Upper lobe of left lung (tissue), 6 donors: ENCODE results near the gene TMEM52. TPM values are rescaled to one million over a fixed set of nuclear protein-coding genes. Genes with fewer than 3 reads are reported as not detected.
A peak's percentile ranks its signal among the peaks of the same experiment; 100 is the strongest.
"Not testable (repeated sequence)": the region's sequence is repeated elsewhere in the genome, so short reads cannot be mapped to it uniquely, and the experiment has no call there.

Source experiments
- ATAC-seq, 2 donors: fragments of 200-7000 bp; cut with Tn5 transposase; one replicate each; pipeline ENCODE4 v1.9.1; 2022; ENCODE audit warnings: mild to moderate bottlenecking in 2 of 2, moderate library complexity in 2 of 2; ENCODE audit not compliant: low FRiP score in 2 of 2
- DNase-seq, 2 donors: peaks; one replicate each; pipeline ENCODE4 v3.0.0-alpha.2; 2019 to 2020
- H3K27ac ChIP-seq, 4 donors: fragments of 200-600 bp; sonication (generic); one replicate each; pipeline ENCODE4 v1.5.1; 2016 to 2019
- H3K27me3 ChIP-seq, 4 donors: fragments of 200-600 bp; sonication (generic); one replicate each; pipeline ENCODE4 v1.5.1; 2017 to 2019
- H3K36me3 ChIP-seq, 4 donors: fragments of 200-600 bp; sonication (generic); one replicate each; pipeline ENCODE4 v1.5.1; 2016 to 2019
- H3K4me1 ChIP-seq, 4 donors: fragments of 200-600 bp; sonication (generic); one replicate each; pipeline ENCODE4 v1.5.1; 2018 to 2019
- H3K4me3 ChIP-seq, 4 donors: fragments of 200-600 bp; sonication (generic); one replicate each; pipeline ENCODE4 v1.5.1; 2017 to 2019; ENCODE audit warnings: mild to moderate bottlenecking in 2 of 4, moderate library complexity in 1 of 4
- H3K9me3 ChIP-seq, 4 donors: fragments of 200-600 bp; sonication (generic); one replicate each; pipeline ENCODE4 v1.5.1; 2018 to 2019
- CTCF ChIP-seq, 6 experiments: fragments of 450-650 bp in 4 of 6; fragments of 200-600 bp in 2 of 6; sonication (generic) in 2 of 6; IDR thresholded peaks; one replicate each; pipeline ENCODE4 v1.5.1; 2016 to 2019; ENCODE audit warnings: antibody characterized with exemption in 6 of 6
- EP300 ChIP-seq, 4 donors: sonication (generic); formaldehyde crosslinking; IDR thresholded peaks; one replicate each; pipeline ENCODE4 v1.5.1; 2017; ENCODE audit warnings: antibody characterized with exemption in 4 of 4, control low read depth in 2 of 4
- POLR2A ChIP-seq, 4 donors: fragments of 450-650 bp; IDR thresholded peaks; one replicate each; pipeline ENCODE4 v1.5.1; 2016 to 2017; ENCODE audit warnings: antibody characterized with exemption in 4 of 4, mild to moderate bottlenecking in 2 of 4
- POLR2AphosphoS5 ChIP-seq, 2 donors: sonication (generic); formaldehyde crosslinking; IDR thresholded peaks; one replicate each; pipeline ENCODE4 v1.5.1; 2017; ENCODE audit warnings: antibody characterized with exemption in 2 of 2
- WGBS, 2 donors: methylation state at CpG; one replicate each; pipeline ENCODE4 v1.1.5; 2017 to 2018; 5-methylcytosine and 5-hydroxymethylcytosine counted together
- total RNA-seq, 6 donors: library from RNA; depleted of rRNA in 4 of 6; stranded (reverse); fragments of >200 nt in 4 of 6; gene quantifications; one replicate each; pipeline versions ENCODE4 v1.1.0 to v1.2.1, GENCODE V29; 2016 to 2021
- donor health status: DM: no; HTN: no; CAD: no; lungs with moderate emphysema.
- donor health status: DM: no; HTN: yes; CAD: no; lungs with severe emphysema.

The TMEM52 gene
- total RNA-seq, 6 donors from 2014 or later = 0.59 to 3.8 (median 2.7) TPM; not detected in 1

- TF ChIP-seq POLR2A (IDR thresholded peaks at IDR 0.05) (peak in 2 of 4 donors; percentile 75 to 86), CTCF (IDR thresholded peaks at IDR 0.05) (peak in 4 of 6 experiments; percentile 7 to 42 (median 10)), POLR2AphosphoS5 (IDR thresholded peaks at IDR 0.05) (peak; percentile 80 to 86), EP300 (IDR thresholded peaks at IDR 0.05) (peak in 1 of 4 donors; percentile 13)
- WGBS, 2 donors = 0% methylated on average over 21 of the region's 137 CpGs; no CpG with 5 or more reads in 1 of the 2 donors
- Histone ChIP-seq H3K27me3 (no peaks in the 10 kb centered on the region), H3K27ac (peak within 1 kb of the TSS; percentile 94 to 99 (median 96)), H3K9me3 (no peaks in the 10 kb centered on the region), H3K4me1 (peaks cover 46 to 72% (median 60%) of the 10 kb centered on the region in 4 donors), H3K4me3 (peak within 1 kb of the TSS; percentile 71 to 96 (median 90)), H3K36me3 (no peaks in the 10 kb centered on the region)
- peak; percentile 90 to 94 for ATAC-seq
- peak; percentile 87 to 99 for DNase-seq
These were observed 28.4 kb downstream of the TMEM52 start, which contains the start of gene GNB1 for GRCh38 chr1:1890506-1891348. Gene GNB1, minus strand, starts transcription at chr1:1891087. Its CDS starts 65,634 bp downstream, at chr1:1825453.

- peak in 1 of 2 donors; percentile 54 for ATAC-seq
- Histone ChIP-seq H3K27me3 (no peaks in the 10 kb centered on the region), H3K36me3 (no peaks in the 10 kb centered on the region), H3K4me1 (peaks cover 46 to 69% (median 58%) of the 10 kb centered on the region in 4 donors), H3K9me3 (no peaks in the 10 kb centered on the region), H3K27ac (peak overlapping the region; percentile 94 to 99 (median 96)), H3K4me3 (peak overlapping the region; percentile 67 to 96 (median 90))
- 0 to 1% methylated on average over 15 to 18 of the region's 88 CpGs for WGBS, 2 donors
- peak in 2 of 4 donors; percentile 40 to 41 for TF ChIP-seq POLR2A (IDR thresholded peaks at IDR 0.05)
- TF ChIP-seq EP300 (IDR thresholded peaks at IDR 0.05) = no peak
- TF ChIP-seq POLR2AphosphoS5 (IDR thresholded peaks at IDR 0.05) = no peak
- no peak for TF ChIP-seq CTCF (IDR thresholded peaks at IDR 0.05)
- peak; percentile 74 to 97 for DNase-seq
These were observed 29.1 kb downstream of the TMEM52 start for GRCh38 chr1:1889847-1890505.

- DNase-seq = no peak
- TF ChIP-seq POLR2AphosphoS5 (IDR thresholded peaks at IDR 0.05) (no peak), CTCF (IDR thresholded peaks at IDR 0.05) (no peak), POLR2A (IDR thresholded peaks at IDR 0.05) (no peak), EP300 (IDR thresholded peaks at IDR 0.05) (no peak)
- no peak for ATAC-seq
- WGBS, 2 donors = 9 to 14% methylated on average over 9 of the region's 9 CpGs
- Histone ChIP-seq H3K27me3 (no peaks in the 10 kb centered on the region), H3K4me1 (peaks cover 44 to 62% (median 57%) of the 10 kb centered on the region in 4 donors), H3K27ac (peak overlapping the region; percentile 94 to 99 (median 96)), H3K36me3 (no peaks in the 10 kb centered on the region), H3K4me3 (peak overlapping the region; percentile 67 to 96 (median 90)), H3K9me3 (no peaks in the 10 kb centered on the region)
These were observed 29.9 kb downstream of the TMEM52 start for GRCh38 chr1:1889090-1889750.

GRCh38 chr1:1883890-1884289, 35.2 kb downstream of the TMEM52 start:
- H3K27ac ChIP-seq, H3K27me3 ChIP-seq, H3K4me3 ChIP-seq, ATAC-seq, DNase-seq, H3K9me3 ChIP-seq, H3K36me3 ChIP-seq: not testable (repeated sequence)
- WGBS, 2 donors = 69 to 75% methylated on average over 11 of the region's 11 CpGs
- peaks cover 69 to 82% (median 81%) of the 10 kb centered on the region in 4 donors for H3K4me1 ChIP-seq
